Globus pallidus (tissue), 1 donor: ENCODE measurements around the gene KNTC1.
"Not testable (repeated sequence)": the region's sequence is repeated elsewhere in the genome, so short reads cannot be mapped to it uniquely, and the experiment has no call there.

ENCODE experiments used
- DNase-seq: peaks from one replicate; pipeline ENCODE4 v3.0.0-alpha.2; 2015; ENCODE audit warnings: low spot score

Gene KNTC1

GRCh38 chr12:122513028-122513427 is 14.0 kb upstream of the KNTC1 start:
- DNase-seq = not testable (repeated sequence)

DNA sequence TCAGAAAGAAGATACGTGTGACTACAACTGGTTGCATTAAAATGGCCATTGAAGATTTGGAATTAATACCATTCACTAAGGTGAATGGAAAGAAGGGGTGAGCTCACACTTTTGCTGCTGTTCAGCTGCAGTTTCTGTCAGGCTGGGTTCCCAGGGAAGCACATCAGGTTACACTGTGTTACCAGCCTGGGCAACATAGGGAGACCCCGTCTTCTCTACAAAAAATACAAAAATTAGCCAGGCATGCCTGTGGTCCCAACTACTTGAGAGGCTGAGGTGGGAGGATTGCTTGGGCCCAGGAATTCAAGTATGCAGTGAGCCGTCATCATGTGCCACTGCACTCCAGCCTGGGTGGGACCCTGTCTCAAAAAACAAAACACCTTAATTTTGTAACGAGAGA is 13.4 kb upstream of the KNTC1 start:
- DNase-seq = no peak

DNA sequence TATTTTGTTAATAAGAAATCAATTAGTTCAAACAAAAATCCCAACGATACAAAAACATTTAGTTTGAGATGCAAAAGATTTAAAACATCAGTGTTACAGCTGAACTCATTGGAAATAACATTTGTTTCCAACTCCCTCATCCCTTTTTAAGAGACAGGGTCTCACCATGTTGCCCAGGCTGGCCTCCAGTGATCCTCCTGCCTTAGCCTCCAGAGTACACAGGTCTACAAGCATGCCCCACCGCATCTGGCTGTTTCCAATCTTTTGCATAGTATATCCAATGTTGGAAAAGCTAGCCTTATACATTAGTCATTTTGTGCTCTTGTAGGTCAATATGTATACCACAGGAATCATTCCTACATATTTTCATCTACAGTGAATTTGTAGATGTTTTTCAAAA is 11.8 kb upstream of the KNTC1 start:
- no peak for DNase-seq

- no peak for DNase-seq
These were observed 10.3 kb upstream of the KNTC1 start for GRCh38 chr12:122516544-122517361.

GRCh38 chr12:122517877-122518276 is 9.2 kb upstream of the KNTC1 start:
- no peak for DNase-seq

GRCh38 chr12:122518908-122519307 is 8.1 kb upstream of the KNTC1 start:
- no peak for DNase-seq

GRCh38 chr12:122519418-122519817 is 7.6 kb upstream of the KNTC1 start:
- no peak for DNase-seq

DNA sequence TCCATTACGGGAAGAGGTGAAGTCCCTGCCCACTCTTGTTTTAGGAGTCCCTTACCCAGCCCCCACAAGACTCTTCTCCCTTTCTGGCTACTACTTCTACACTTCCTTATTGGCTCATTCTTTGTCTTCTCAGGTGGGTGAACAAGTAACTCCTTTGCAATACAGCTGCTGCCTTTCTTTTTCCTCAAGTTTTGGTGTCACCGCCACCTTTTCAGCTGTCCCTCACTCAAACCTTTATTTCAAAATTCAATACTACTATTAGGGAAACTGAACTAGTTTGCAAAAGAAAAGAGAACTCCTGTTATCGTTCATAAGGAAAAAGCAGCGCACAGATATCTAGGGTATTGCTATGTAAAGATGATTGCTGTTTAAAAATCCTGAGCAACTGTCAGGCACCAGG is 6.4 kb upstream of the KNTC1 start:
- no peak for DNase-seq

GRCh38 chr12:122523280-122523679 is 3.8 kb upstream of the KNTC1 start:
- DNase-seq = no peak

- DNase-seq = no peak
These were observed 3.0 kb upstream of the KNTC1 start for GRCh38 chr12:122523846-122524718.

- DNase-seq = no peak
These were observed 462 bp downstream of the KNTC1 start for GRCh38 chr12:122527478-122527944.

DNA sequence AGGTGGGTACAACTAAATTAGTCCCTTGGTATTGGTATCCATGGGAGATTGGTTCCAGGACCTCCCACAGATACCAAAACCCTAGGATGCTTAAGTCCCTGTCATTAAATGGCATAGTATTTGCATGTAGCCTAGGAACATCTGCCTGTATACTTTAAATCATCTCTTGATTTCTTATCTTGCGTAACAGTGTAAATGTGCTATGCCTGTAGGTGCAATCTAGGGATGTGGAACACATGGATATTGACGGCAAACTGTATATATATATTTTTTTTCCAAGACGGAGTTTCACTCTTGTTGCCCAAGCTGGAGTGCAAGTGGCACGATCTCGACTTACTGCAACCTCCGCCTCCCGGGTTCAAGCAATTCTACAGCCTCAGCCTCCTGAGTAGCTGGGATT is 1.5 kb downstream of the KNTC1 start:
- DNase-seq = no peak

DNA sequence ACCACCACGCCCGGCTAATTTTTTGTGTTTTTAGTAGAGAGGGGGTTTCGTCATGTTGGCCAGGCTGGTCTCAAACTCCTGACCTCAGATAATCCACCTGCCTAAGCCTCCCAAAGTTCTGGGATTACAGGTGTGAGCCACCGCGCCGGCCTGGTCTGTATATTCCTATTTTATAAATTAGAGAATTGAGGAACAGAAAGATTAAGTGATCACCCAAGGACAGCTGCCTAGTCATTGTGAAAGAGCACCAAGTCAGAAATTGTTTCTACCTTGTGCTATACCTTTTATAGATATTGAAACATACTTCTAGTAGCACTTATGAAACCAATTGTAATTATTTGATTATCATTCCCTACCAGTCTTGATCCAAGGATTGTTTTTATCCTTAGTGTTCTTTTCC is 1.9 kb downstream of the KNTC1 start:
- no peak for DNase-seq

GRCh38 chr12:122533856-122534255 is 6.8 kb downstream of the KNTC1 start:
- no peak for DNase-seq

DNA sequence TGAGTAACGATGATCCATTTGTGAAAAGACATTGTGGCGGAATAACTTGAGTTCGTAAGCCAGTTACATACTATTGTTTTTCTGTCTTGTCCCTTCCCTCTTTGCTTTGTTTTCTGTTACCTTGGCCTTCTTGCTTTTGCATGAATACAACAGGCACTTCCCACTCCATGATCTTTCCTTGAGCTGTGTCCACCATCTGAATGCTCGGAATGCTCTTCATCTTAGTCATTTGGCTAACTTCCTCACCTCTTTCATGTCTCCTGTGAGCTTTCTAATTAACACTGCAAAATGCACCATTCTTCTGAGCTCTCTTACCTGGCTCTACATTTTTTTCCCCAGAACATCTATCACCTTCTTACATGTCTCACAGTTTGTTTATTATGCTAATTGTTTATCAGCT is 10.0 kb downstream of the KNTC1 start:
- no peak for DNase-seq

- no peak for DNase-seq
These were observed 11.4 kb downstream of the KNTC1 start for GRCh38 chr12:122538496-122538895.

GRCh38 chr12:122544537-122544936 is 17.5 kb downstream of the KNTC1 start:
- no peak for DNase-seq

DNA sequence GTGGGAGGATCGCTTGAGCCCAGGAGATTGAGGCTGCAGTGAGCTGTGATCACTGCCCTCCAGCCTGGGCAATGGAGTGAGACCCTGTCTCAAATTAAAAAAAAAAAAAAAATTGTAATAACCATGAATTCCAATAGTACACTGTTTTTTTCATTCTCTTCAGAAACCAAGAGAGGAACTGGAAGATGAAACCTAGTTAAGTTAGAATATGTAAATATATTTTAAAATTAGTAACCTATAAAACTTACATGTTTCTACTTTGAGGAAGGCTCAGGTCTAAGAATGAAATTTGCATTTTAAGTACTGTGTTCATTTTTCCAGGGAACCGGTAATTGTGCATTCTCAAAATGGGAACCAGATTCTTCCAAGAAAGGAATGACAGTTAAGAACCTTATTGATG is 18.8 kb downstream of the KNTC1 start:
- no peak for DNase-seq

DNA sequence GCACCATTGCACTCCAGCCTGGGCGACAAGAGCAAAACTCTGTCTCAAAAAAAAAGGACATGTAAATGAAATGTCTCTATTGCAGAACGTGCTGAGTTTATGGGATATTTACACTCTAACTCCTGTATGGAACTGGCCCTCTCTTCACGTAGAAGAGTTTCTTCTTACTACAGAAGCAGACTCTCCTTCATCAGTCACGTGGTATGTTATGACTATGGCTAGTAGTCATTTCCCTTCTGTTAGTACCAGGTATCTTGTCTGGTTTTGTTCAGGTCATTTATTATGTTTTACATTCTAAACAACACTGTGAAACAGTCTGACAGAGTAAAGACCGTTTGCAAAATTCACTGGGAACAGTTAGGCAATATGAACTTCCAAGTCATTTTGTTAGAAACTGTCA is 20.3 kb downstream of the KNTC1 start:
- DNase-seq = no peak

GRCh38 chr12:122558745-122559641 is 31.9 kb downstream of the KNTC1 start:
- DNase-seq = no peak

DNA sequence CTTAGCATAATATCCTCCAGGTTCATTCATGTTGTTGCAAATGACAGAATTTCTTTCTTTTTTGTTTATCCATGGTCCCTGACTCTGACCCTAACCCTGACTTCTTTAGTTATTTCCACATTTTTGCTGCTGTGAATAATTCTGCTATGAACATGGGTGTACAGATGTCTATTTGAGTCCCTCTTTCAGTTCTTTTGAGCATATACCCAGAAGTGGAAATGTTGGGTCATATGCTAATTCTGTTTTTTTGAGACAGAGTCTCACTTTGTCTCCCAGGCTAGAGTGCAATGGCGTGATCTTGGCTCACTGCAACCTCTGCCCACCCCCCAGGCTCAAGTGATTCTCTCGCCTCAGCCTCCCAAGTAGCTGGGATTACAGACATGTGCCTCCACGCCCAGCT is 33.1 kb downstream of the KNTC1 start:
- no peak for DNase-seq

DNA sequence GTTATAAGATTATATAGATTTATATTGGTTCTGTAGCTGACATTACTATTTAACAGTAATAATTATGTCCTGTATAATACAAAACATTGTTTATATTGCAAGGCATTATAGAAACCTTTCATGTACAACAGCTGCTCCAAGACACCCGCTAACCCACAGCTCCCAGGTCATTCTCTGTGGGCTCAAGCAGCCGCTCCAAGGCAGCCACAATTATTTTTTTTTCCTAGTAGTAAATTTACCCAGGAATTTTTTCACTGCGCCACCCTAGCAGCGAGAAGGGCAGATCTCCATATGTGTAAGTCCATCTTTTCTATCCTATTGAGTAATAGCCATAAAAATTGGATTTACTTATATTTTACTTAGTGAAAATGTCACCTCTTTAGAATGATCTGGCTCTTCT is 36.3 kb downstream of the KNTC1 start:
- DNase-seq = no peak
